GM21528 (cell line): ENCODE measurements around the gene EXOSC6.
"Not testable (repeated sequence)": the region's sequence is repeated elsewhere in the genome, so short reads cannot be mapped to it uniquely, and the experiment has no call there.

ENCODE experiments used
- ATAC-seq: cut with Tn5 transposase; IDR thresholded peaks from one replicate; pipeline ENCODE4 v1.9.1; 2021; ENCODE audit warnings: mild to moderate bottlenecking, moderate library complexity; ENCODE audit not compliant: unreplicated experiment, low FRiP score

Gene EXOSC6

GRCh38 chr16:70255574-70255973, 3.8 kb upstream of the EXOSC6 start:
- ATAC-seq, result no peak

- ATAC-seq, result no peak
Observed at GRCh38 chr16:70254965-70255286, 3.2 kb upstream of the EXOSC6 start.

- ATAC-seq, result no peak
Observed at GRCh38 chr16:70254180-70254964, 2.6 kb upstream of the EXOSC6 start.

GRCh38 chr16:70253291-70254106, 1.8 kb upstream of the EXOSC6 start:
- ATAC-seq, result no peak

- no peak for ATAC-seq
Observed at GRCh38 chr16:70252355-70252988, 732 bp upstream of the EXOSC6 start.

- ATAC-seq, result peak; percentile 43
Observed at GRCh38 chr16:70250748-70251628, 752 bp downstream of the EXOSC6 start.

- not testable (repeated sequence) for ATAC-seq
Observed at GRCh38 chr16:70249697-70250096, 2.0 kb downstream of the EXOSC6 start.

- not testable (repeated sequence) for ATAC-seq
Observed at GRCh38 chr16:70238773-70239172, 13.0 kb downstream of the EXOSC6 start.

GRCh38 chr16:70231831-70232230, 19.9 kb downstream of the EXOSC6 start:
- not testable (repeated sequence) for ATAC-seq

GRCh38 chr16:70226024-70226423, 25.7 kb downstream of the EXOSC6 start:
- ATAC-seq, result not testable (repeated sequence)

- not testable (repeated sequence) for ATAC-seq
Observed at GRCh38 chr16:70225430-70225829, 26.3 kb downstream of the EXOSC6 start.

- not testable (repeated sequence) for ATAC-seq
Observed at GRCh38 chr16:70224645-70225044, 27.1 kb downstream of the EXOSC6 start.

GRCh38 chr16:70223971-70224513, 27.7 kb downstream of the EXOSC6 start:
- not testable (repeated sequence) for ATAC-seq

GRCh38 chr16:70223216-70223615, 28.5 kb downstream of the EXOSC6 start:
- ATAC-seq, result not testable (repeated sequence)

- ATAC-seq, result not testable (repeated sequence)
Observed at GRCh38 chr16:70222574-70222973, 29.2 kb downstream of the EXOSC6 start.

- not testable (repeated sequence) for ATAC-seq
Observed at GRCh38 chr16:70218586-70218985, 33.2 kb downstream of the EXOSC6 start.

- not testable (repeated sequence) for ATAC-seq
Observed at GRCh38 chr16:70206382-70206781, 45.4 kb downstream of the EXOSC6 start.

GRCh38 chr16:70204668-70205405, 46.9 kb downstream of the EXOSC6 start:
- not testable (repeated sequence) for ATAC-seq

- ATAC-seq, result not testable (repeated sequence)
Observed at GRCh38 chr16:70204010-70204409, 47.7 kb downstream of the EXOSC6 start.
